AG04449 (cell line): ENCODE results near the gene GIT2.

Source experiments
- CTCF ChIA-PET: fragments of 350-600 bp; formaldehyde crosslinking; extraction: SDS; loops from one replicate; lab custom pipeline; 2021; ENCODE audit warnings: antibody characterized with exemption; lab: Yijun Ruan, JAX
- POLR2A ChIA-PET: fragments of 400-600, 350-600 bp; formaldehyde crosslinking; extraction: SDS; loops from one replicate; lab custom pipeline; 2020; ENCODE audit warnings: antibody characterized with exemption, inconsistent platforms; lab: Yijun Ruan, JAX
- DNase-seq: peaks from one replicate; pipeline ENCODE4 v3.0.0-alpha.2; 2010; ENCODE audit warnings: low read depth, low spot score
- H3K4me3 ChIP-seq: 2 replicates; pipeline ENCODE4 v1.5.1; 2011; ENCODE audit warnings: low read depth, mild to moderate bottlenecking, control low read depth, low read length
- TF ChIP-seq, protein P1 (sequence below): IDR thresholded peaks from one replicate; pipeline ENCODE4 v1.5.1; 2011; ENCODE audit warnings: mild to moderate bottlenecking, moderate library complexity, low read length, control low read depth, inconsistent platforms; ENCODE audit not compliant: insufficient read depth; ENCODE audit errors: missing control alignments

Gene GIT2

DNA sequence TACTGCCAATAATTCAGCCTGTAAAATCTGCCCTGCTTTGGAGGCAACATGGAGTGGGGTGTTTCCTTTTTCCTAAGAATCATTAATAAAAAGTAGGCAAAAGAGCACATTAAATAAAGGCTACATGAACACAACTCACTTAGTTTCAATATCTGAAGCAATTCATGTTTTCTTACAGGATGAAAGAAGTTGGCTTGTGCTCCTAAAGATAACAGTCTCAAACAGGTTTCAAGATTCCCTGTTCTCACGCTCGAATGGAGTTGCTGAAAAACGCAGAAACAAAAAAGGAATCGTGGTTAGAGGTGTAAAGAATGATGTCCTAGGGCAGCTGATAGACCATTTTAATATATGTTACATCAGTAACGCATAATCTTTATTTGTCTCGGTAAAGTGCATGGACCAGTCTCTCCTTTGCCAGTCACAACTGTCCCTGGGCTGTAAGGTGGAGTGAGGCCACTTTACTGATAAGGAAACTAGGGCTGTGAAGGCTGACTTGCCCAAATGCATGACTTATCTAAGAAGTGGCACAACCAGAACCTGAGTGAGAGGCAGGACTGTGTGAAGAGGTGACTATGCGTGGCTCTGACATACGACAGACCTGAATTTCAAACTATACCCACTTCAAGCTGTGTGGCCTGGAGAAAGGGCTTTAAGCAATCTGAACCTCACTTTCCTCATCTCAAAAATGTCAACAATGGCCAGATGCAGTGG lies 12.6 kb downstream of the GIT2 start:
- H3K4me3 ChIP-seq, result no peak overlapping the region
- TF ChIP-seq, protein P1, sequence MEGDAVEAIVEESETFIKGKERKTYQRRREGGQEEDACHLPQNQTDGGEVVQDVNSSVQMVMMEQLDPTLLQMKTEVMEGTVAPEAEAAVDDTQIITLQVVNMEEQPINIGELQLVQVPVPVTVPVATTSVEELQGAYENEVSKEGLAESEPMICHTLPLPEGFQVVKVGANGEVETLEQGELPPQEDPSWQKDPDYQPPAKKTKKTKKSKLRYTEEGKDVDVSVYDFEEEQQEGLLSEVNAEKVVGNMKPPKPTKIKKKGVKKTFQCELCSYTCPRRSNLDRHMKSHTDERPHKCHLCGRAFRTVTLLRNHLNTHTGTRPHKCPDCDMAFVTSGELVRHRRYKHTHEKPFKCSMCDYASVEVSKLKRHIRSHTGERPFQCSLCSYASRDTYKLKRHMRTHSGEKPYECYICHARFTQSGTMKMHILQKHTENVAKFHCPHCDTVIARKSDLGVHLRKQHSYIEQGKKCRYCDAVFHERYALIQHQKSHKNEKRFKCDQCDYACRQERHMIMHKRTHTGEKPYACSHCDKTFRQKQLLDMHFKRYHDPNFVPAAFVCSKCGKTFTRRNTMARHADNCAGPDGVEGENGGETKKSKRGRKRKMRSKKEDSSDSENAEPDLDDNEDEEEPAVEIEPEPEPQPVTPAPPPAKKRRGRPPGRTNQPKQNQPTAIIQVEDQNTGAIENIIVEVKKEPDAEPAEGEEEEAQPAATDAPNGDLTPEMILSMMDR, result no peak
- ChIA-PET POLR2A (no interaction called here), CTCF (no interaction called here)
- no peak for DNase-seq

GRCh38 chr12:109982210-109982609 lies 14.0 kb downstream of the GIT2 start:
- no peak overlapping the region for H3K4me3 ChIP-seq
- TF ChIP-seq, protein P1, result no peak
- peak; percentile 45 for DNase-seq
- ChIA-PET CTCF (interaction anchor here (1.3 kb wide), 2 partner anchors 16 to 449 kb away, joined by 3 read pairs; no protein-coding TSS in a partner anchor), POLR2A (interaction anchor here (0.8 kb wide), 1 partner anchor 20 kb away, joined by 3 read pairs; no protein-coding TSS in a partner anchor)

DNA sequence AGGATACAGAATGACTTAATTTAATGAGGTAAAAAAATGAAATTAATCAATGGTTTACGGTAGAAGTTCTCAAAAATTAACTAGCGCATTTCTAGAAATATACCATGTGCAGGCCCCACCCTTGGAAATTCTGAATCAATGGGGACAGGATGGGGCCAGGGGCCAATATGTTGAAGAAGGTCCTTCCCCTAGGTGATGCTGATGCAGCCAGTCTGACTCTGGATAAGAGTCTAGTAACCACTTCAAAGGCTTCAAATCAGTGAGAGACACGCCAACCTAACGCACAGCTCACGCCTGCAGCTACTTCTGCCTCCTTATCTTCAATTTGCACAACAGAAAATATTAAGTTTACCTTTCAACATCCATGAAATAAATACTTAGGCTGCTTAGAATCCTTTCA lies 14.9 kb downstream of the GIT2 start:
- no peak for DNase-seq
- CTCF ChIA-PET, result interaction anchor here (0.7 to 1.3 kb wide), 3 partner anchors 16 to 450 kb away, joined by 3 read pairs; no protein-coding TSS in a partner anchor
- POLR2A ChIA-PET, result interaction anchor here (0.8 kb wide), 1 partner anchor 21 kb away, joined by 3 read pairs; no protein-coding TSS in a partner anchor

DNA sequence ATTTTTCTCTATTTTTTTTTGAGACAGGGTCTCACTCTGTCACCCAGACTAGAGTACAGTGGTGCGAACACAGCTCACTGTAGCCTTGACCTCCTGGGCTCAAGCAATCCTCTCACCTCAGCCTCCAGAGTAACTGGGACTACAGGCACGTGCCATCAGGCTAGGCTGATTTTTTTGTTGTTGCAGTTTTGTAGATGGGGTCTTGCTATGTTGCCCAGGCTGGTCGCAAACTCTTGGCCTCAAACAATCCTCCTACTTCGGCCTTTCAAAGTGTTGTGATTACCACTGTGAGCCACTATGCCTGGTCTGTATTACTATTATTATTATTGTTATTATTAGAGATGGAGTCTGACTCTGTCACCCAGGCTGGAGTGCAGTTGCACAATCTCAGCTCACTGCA lies 23.3 kb downstream of the GIT2 start:
- TF ChIP-seq, protein P1, result no peak
- H3K4me3 ChIP-seq, result no peak overlapping the region
- CTCF ChIA-PET, result interaction anchor here (1.0 kb wide), 1 partner anchor 8 kb away, joined by 3 read pairs; no protein-coding TSS in a partner anchor
- no peak for DNase-seq
- POLR2A ChIA-PET, result no interaction called here

More for the DNA sequence above, 14.9 kb downstream of the GIT2 start:
- TF ChIP-seq, protein P1, result no peak
- H3K4me3 ChIP-seq, result no peak overlapping the region

GRCh38 chr12:109968801-109969200 lies 27.4 kb downstream of the GIT2 start:
- DNase-seq, result no peak
- TF ChIP-seq, protein P1, result no peak
- POLR2A ChIA-PET, result no interaction called here
- no peak overlapping the region for H3K4me3 ChIP-seq
- CTCF ChIA-PET, result no interaction called here

- no peak overlapping the region for H3K4me3 ChIP-seq
- CTCF ChIA-PET, result no interaction called here
- POLR2A ChIA-PET, result no interaction called here
- TF ChIP-seq, protein P1, result no peak
- no peak for DNase-seq
These were observed 28.1 kb downstream of the GIT2 start for GRCh38 chr12:109968032-109968420.
